C4-2B (cell line): Measurements from ENCODE around the gene ARMC7.

ENCODE experiments used
- CTCF ChIP-seq: fragments of 450-650 bp; conservative IDR thresholded peaks from 2 replicates; pipeline ENCODE4 v1.5.1; 2017; ENCODE audit warnings: mild to moderate bottlenecking
- ZFX ChIP-seq: fragments of 450-650 bp; IDR thresholded peaks from 2 replicates; pipeline ENCODE4 v1.6.1; 2017

DNA sequence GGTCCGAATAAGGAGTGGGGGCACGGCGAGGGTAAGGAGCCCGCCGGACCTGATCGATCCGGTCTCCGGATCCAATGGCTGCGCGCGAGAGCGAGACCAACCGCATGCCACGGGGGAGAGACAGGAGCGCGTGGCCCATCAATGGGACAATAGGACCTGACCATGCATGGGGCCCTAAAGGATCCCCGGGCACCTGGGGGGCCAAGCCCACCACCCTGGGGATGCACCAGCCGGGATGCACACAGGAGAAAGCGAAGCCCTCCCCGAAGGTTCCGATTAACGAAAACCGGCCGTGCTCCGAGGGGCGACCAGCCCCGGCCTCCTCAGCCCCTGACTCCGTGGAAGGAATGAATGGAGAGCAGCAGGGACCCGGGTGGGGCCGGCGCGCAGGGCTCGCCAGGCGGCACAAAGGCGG is 44.0 kb downstream of the ARMC7 start:
- TF ChIP-seq CTCF (no peak), ZFX (no peak)
